ENCODE measurements around the gene SLC41A3.

- TF ChIP-seq POLR2A (IDR thresholded peaks at IDR 0.05) (no peak), CTCF (IDR thresholded peaks at IDR 0.05) (no peak), POLR2AphosphoS5 (IDR thresholded peaks at IDR 0.05) (no peak), EP300 (IDR thresholded peaks at IDR 0.05) (no peak)
These were observed 27.2 kb upstream of the SLC41A3 start for GRCh38 chr3:126111126-126111551.

Measured in gastroesophageal sphincter (tissue), 3 donors.